GM21529 (cell line): ENCODE data around the gene ZNF564.
"Not testable (repeated sequence)": the region's sequence is repeated elsewhere in the genome, so short reads cannot be mapped to it uniquely, and the experiment has no call there.

Source experiments
- ATAC-seq: cut with Tn5 transposase; IDR thresholded peaks from one replicate; pipeline ENCODE4 v1.9.1; 2021; ENCODE audit not compliant: unreplicated experiment

Gene ZNF564

GRCh38 chr19:12551060-12551832 lies at the start of gene ZNF564:
Gene ZNF564, minus strand, starts transcription at chr19:12551482. Its CDS starts 150 bp downstream, at chr19:12551332.
- ATAC-seq: peak; percentile 95

DNA sequence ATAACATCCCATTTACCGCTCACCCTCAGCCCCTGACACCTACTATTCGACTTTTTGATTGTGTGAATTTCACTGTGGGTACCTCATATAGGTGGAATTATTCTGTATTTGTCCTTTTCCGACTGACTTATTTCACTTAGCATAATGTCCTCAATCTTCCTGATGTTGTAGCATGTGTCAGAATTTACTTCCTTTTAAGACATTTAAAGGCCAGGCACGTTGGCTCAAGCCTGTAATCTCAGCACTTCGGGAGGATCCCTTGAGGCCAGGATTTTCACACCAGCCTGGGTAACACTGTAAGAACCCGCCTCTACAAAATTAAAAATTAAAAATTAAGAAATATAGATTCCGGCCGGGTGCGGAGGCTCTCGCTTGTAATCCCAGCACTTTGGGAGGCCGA lies 46.3 kb upstream of the ZNF564 start:
- no peak for ATAC-seq

DNA sequence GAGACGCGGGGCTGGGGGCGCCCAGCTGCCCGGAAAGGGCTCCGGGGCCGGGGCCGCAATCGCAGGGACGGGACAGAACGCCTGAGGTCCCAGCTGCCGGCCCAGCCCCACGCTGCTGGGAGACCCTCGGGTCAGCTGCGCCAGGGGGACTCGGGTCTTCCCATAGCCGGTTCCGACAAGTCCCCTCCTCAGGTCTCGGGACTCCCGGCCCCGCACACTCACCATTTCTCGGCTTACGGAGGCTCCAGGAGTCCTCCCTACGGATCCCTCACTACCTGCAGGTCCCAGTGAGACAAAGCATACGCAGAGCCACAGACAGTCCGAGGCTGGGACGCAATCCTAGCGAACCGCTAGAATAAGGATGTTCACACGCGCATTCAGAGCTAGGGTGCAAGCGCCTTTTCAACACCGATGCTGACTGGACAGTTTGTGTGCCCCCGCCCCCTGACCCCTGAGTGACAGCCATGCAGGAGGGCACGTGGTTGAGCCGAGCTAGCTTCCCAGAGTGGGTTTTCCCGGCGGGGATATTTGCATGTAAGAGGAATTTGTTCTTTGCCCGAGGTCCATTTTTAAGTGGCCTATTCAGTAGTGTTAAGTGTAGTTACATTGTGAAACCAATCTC lies 45.8 kb upstream of the ZNF564 start:
- no peak for ATAC-seq

DNA sequence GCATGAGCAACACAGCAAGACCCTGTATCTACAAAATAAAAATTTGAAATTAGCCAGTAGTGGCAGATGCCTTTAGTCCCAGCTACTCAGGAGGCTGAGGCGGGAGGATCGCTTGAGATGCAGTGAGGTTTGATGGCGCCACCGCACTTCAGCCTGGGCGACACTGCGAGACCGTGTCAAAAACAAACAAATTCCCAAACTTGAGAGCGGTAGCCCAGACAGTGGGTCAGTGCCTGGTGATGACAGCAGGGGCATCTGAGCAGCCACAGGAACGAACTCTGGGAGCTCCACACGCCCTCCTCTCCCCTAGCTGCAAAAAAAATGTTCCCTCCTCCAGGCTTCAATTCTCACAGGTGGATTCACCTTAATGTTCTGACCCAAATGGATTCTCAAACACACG lies 45.2 kb upstream of the ZNF564 start:
- no peak for ATAC-seq

- no peak for ATAC-seq
Observed at GRCh38 chr19:12581100-12581499, 29.8 kb upstream of the ZNF564 start.

- ATAC-seq: no peak
Observed at GRCh38 chr19:12580180-12580694, 29.0 kb upstream of the ZNF564 start.

- no peak for ATAC-seq
Observed at GRCh38 chr19:12578641-12579040, 27.4 kb upstream of the ZNF564 start.

GRCh38 chr19:12574036-12574435 lies 22.8 kb upstream of the ZNF564 start:
- ATAC-seq: no peak

GRCh38 chr19:12567951-12568350 lies 16.7 kb upstream of the ZNF564 start:
- ATAC-seq: no peak

DNA sequence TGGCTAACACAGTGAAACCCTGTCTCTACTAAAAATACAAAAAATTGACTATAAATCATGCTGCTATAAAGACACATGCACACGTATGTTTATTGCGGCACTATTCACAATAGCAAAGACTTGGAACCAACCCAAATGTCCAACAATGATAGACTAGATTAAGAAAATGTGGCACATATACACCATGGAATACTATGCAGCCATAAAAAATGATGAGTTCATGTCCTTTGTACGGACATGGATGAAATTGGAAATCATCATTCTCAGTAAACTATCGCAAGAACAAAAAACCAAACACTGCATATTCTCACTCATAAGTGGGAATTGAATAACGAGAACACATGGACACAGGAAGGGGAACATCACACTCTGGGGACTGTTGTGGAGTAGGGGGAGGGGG lies 15.1 kb upstream of the ZNF564 start:
- not testable (repeated sequence) for ATAC-seq

- peak; percentile 59 for ATAC-seq
Observed at GRCh38 chr19:12564016-12564664, 12.9 kb upstream of the ZNF564 start.

GRCh38 chr19:12555456-12555930 lies 4.2 kb upstream of the ZNF564 start:
- no peak for ATAC-seq

DNA sequence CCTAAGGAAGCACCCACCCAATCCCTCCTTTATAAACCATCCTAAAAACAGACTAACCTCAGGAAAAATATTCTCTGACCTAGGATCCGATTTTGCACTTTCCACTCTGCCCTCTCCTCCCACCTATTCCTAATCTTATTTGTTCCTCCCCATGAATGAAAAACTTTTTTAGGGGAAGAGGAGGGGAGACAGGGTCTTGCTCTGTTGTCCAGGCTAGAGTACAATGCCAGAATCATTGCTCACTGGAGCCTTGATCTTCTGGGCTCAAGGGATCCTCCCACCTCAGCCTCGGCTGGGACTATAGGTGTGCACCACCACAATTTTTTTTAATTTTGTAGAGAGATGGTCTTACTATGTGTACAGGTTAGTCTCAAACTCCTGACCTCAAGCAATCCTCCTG lies 4.4 kb downstream of the ZNF564 start:
- no peak for ATAC-seq

DNA sequence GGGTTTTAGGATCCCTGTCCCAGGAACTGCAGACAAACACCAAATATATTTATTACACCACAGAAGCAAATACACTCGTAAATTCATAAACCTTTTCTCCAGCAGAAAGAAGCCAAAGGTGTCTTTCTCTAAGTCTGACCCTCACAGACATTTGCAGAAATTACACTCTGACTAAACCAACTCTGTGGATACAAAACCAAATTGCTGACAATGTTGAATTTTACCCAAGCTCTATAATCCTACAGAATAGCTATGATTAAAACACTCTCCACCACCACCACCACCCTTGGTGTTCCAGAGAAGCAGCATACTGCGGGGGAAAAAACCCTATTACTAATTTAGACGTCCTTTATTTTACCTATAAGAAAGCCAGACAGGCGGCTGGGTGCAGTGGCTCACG lies 5.2 kb downstream of the ZNF564 start:
- ATAC-seq: no peak

- no peak for ATAC-seq
Observed at GRCh38 chr19:12545267-12545666, 6.0 kb downstream of the ZNF564 start.

DNA sequence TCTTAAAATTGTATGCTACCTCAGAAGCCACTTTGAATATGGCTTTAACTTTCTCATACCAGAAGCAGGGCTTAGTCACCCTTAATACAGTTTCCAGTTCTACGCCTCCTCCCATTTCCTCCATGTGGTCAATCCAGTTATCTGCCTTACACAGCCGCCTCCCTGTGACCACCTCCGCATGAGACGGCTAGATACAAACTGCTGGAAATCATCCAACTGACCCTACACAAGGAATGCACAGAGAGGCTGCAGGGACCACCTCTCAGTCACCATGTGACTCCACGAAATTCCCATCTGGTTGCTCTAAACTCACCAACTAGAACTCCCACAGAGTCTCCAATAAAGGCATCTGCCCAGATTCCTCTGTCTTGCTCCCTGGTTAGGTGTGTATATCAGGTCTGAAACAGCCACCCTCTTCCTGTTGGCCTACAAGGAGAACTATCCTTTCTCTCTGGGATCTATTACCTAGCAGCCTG lies 6.8 kb downstream of the ZNF564 start:
- ATAC-seq: no peak

GRCh38 chr19:12543855-12544254 lies 7.4 kb downstream of the ZNF564 start:
- ATAC-seq: no peak

DNA sequence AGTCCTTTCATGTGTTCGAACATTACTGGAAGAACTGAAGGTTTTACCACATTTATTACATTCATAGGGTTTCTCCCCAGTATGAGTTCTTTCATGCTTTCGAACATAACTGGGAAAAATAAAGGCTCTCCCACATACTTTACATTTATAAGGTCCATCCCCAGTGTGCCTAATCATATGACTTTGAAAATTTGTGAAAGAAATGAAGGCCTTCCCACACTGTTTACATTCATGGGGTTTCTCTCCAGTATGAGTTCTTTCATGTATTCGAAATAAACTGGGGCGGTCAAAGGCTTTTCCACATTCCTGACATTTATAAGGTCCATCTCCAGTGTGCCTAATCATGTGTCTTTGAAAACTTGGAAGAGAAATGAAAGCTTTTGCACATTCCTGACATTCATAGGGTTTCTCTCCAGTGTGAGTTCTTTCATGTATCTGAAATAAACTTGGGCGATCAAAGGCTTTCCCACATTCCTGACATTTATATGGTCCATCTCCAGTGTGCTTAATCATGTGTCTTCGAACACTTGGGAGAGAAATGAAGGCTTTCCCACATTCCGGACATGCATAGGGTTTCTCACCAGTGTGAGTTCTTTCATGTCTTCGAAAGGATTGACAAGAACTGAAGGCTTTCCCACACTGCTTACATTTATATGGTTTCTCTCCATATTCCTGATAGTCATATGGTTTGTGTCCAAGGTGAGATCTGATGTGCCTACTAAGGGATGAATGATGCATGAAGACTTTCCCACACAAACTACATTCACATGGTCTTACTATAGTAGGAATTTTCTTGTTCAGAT lies 24.0 kb downstream of the ZNF564 start:
- ATAC-seq: no peak

DNA sequence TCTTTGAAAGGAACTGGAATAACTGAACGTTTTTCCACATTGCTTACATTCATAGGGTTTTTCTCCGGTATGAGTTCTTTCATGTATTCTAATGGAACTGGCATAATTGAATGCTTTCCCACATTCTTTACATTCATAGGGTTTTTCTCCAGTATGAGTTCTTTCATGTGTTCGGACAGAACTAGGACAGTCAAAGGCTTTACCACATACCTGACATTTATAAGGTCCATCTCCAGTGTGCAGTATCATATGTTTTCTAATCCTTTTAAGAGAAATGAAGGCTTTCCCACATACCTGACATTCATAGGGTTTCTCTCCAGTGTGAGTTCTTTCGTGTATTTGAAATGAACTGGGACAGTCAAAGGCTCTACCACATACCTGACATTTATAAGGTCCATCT lies 24.7 kb downstream of the ZNF564 start:
- no peak for ATAC-seq

DNA sequence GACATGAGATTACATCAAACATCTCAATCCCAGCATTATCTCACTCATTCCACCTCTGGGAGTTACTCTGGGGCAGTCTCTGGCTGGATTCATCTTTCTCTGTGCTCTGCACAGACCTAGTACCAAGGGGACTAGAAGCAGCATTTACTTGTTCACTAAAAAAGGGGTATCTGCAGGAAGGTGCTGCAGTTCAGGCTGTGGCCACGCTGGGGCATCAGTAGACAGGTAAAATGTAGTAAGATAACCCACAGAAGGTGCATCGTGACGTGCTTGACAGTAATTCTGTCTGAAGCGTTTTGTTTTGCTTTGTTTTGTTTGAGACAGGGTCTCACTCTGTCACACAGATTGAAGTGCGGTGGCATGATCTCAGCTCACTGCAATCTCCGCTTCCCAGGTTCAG lies 29.3 kb downstream of the ZNF564 start:
- ATAC-seq: no peak

DNA sequence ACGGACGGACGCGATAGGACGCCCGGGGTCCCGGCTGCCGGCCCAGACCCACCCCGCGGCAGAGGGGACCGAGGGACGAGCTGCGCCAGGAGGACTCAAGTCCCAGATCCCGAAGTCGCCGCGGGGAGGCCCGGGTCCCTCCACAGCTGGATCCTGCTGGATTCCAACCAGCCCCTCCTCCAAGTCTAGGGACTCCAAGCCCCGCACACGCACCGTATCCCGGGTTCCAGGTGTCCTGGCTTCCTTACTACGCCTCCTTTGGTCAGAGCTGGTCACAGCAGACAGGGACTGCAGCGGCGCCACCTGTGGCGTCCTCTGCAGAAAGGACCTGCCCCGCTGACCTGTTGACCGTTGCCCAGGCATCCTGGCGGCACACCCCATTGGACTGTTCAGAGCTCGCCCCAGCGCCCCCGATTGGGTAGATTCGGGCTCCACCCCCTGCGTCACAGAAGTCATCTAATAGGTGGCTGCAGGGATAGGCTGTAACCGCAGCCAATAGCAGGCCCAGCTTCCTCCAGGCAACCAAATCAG lies 37.7 kb downstream of the ZNF564 start:
- no peak for ATAC-seq
